ENCODE data around the gene RLN3. TPM values are rescaled to one million over a fixed set of nuclear protein-coding genes. Genes with fewer than 3 reads are reported as not detected.

Gene RLN3
- total and polyA plus RNA-seq, 4 donors = not detected

DNA sequence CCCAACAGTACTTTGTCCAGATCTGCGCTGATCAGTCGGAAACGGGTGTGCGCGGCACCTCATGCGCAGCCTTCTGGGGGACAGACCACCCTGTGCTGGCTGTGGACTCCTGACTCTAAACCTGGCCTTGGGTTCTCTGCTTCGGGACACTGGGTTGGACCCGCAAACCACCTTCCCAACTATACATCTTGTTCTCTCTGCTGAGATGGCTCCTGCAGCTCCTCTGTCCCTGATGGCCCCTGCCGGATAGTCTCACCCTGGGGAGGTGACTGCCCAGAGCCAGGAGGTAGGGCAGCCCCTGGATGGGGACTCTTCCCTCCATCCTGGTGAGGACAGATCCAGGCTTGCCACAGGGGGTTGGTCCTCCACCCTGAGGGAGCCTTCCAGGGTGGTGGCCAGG lies 45.2 kb upstream of the RLN3 start:
- H3K4me1 ChIP-seq (ENCODE audit: control insufficient read depth in 4 of 4, insufficient read depth in 4 of 4, low read length in 3 of 4) = peaks cover 0 to 6% (median 3%) of the 10 kb centered on the region in 4 donors
- H3K4me3 ChIP-seq (ENCODE audit: low read depth in 1 of 3, low read length in 3 of 3) = no peak overlapping the region
- TF ChIP-seq HNF4A (conservative IDR thresholded peaks at IDR 0.05) = no peak
- no peak for TF ChIP-seq GABPA (IDR thresholded peaks at IDR 0.05 in 1 of 2, conservative IDR thresholded peaks at IDR 0.05 in 1 of 2)
- TF ChIP-seq, protein P1, sequence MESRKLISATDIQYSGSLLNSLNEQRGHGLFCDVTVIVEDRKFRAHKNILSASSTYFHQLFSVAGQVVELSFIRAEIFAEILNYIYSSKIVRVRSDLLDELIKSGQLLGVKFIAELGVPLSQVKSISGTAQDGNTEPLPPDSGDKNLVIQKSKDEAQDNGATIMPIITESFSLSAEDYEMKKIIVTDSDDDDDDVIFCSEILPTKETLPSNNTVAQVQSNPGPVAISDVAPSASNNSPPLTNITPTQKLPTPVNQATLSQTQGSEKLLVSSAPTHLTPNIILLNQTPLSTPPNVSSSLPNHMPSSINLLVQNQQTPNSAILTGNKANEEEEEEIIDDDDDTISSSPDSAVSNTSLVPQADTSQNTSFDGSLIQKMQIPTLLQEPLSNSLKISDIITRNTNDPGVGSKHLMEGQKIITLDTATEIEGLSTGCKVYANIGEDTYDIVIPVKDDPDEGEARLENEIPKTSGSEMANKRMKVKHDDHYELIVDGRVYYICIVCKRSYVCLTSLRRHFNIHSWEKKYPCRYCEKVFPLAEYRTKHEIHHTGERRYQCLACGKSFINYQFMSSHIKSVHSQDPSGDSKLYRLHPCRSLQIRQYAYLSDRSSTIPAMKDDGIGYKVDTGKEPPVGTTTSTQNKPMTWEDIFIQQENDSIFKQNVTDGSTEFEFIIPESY (IDR thresholded peaks at IDR 0.05) = no peak
- no peak for TF ChIP-seq YY1 (IDR thresholded peaks at IDR 0.05)
- TF ChIP-seq, protein P2, sequence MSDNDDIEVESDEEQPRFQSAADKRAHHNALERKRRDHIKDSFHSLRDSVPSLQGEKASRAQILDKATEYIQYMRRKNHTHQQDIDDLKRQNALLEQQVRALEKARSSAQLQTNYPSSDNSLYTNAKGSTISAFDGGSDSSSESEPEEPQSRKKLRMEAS (IDR thresholded peaks at IDR 0.05) = no peak
- no peak for TF ChIP-seq TAF1 (conservative IDR thresholded peaks at IDR 0.05)
- no peak for TF ChIP-seq RAD21 (IDR thresholded peaks at IDR 0.05)
- no peak for TF ChIP-seq NR2F2 (IDR thresholded peaks at IDR 0.05)
- no peak for TF ChIP-seq RXRA (IDR thresholded peaks at IDR 0.05)
- no peak for TF ChIP-seq JUND (IDR thresholded peaks at IDR 0.05)
- TF ChIP-seq SP1 (IDR thresholded peaks at IDR 0.05) = no peak
- TF ChIP-seq FOXA1 (IDR thresholded peaks at IDR 0.05) = no peak
- TF ChIP-seq HNF4G (IDR thresholded peaks at IDR 0.05) = no peak
- no peaks in the 10 kb centered on the region for H3K27me3 ChIP-seq (ENCODE audit: control insufficient read depth in 4 of 4, insufficient read depth in 4 of 4, low read length in 3 of 4)
- H3K9me3 ChIP-seq (ENCODE audit: control insufficient read depth in 4 of 4, low read length in 3 of 4) = no peaks in the 10 kb centered on the region
- DNase-seq (ENCODE audit: low spot score) = no peak
- H3K27ac ChIP-seq (ENCODE audit: low read depth in 1 of 2, low read length in 2 of 2) = no peak overlapping the region
- WGBS = 98% methylated on average over 9 of the region's 9 CpGs
- peaks cover 0 to 29% (median 6%) of the 10 kb centered on the region in 4 donors for H3K36me3 ChIP-seq (ENCODE audit: control insufficient read depth in 4 of 4, insufficient read depth in 3 of 4, low read depth in 1 of 4, low read length in 3 of 4)
- no peak overlapping the region for H3K9ac ChIP-seq (ENCODE audit: low read depth in 1 of 2, low read length in 2 of 2)

DNA sequence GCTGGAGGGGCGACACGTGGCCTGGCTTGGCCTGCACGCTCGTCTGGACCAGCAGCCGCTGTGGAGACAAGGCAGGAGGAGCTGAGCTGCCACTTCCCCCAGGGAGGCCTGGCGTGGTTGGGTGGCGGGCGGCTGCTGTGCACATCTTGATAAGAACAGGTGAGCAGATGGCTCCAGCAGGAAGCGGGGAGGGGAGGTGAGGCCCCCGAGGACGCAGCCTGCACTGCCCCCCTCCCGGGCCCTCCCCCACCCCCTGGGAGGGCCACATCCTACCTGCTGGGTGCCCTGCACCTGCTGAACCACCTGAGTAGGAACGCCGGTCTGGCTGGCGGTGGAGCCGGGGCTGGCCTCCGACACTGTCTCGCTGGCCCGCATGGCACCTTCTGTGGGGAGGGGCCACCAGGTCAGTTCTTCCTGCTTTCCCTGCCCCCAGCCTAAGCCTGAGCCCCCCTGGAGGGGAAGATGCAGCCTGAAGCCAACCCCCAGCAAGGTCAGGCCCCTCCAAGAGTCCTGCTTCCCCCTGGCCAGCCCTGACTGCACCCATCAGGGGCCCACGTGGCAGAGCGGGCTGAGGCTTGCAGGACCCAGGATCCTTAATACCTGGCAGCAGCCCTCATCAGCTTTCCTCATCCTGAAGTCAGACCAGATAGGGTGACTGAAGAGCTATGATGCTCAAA lies 44.6 kb upstream of the RLN3 start:
- 91% methylated on average over 21 of the region's 21 CpGs for WGBS
- H3K27ac ChIP-seq (ENCODE audit: low read depth in 1 of 2, low read length in 2 of 2) = no peak overlapping the region
- H3K4me1 ChIP-seq (ENCODE audit: control insufficient read depth in 4 of 4, insufficient read depth in 4 of 4, low read length in 3 of 4) = peaks cover 0 to 6% (median 3%) of the 10 kb centered on the region in 4 donors

More for the DNA sequence above, 44.6 kb upstream of the RLN3 start:
- TF ChIP-seq SP1 (IDR thresholded peaks at IDR 0.05) (no peak), HNF4A (conservative IDR thresholded peaks at IDR 0.05) (no peak)
- TF ChIP-seq, protein P3, sequence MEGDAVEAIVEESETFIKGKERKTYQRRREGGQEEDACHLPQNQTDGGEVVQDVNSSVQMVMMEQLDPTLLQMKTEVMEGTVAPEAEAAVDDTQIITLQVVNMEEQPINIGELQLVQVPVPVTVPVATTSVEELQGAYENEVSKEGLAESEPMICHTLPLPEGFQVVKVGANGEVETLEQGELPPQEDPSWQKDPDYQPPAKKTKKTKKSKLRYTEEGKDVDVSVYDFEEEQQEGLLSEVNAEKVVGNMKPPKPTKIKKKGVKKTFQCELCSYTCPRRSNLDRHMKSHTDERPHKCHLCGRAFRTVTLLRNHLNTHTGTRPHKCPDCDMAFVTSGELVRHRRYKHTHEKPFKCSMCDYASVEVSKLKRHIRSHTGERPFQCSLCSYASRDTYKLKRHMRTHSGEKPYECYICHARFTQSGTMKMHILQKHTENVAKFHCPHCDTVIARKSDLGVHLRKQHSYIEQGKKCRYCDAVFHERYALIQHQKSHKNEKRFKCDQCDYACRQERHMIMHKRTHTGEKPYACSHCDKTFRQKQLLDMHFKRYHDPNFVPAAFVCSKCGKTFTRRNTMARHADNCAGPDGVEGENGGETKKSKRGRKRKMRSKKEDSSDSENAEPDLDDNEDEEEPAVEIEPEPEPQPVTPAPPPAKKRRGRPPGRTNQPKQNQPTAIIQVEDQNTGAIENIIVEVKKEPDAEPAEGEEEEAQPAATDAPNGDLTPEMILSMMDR (IDR thresholded peaks at IDR 0.05; ENCODE audit: low read depth, low read length, missing input control) = no peak
- no peak for DNase-seq (ENCODE audit: low spot score)
- no peak overlapping the region for H3K4me3 ChIP-seq (ENCODE audit: low read depth in 1 of 3, low read length in 3 of 3)
- H3K27me3 ChIP-seq (ENCODE audit: control insufficient read depth in 4 of 4, insufficient read depth in 4 of 4, low read length in 3 of 4) = no peaks in the 10 kb centered on the region
- peaks cover 0 to 25% (median 6%) of the 10 kb centered on the region in 4 donors for H3K36me3 ChIP-seq (ENCODE audit: control insufficient read depth in 4 of 4, insufficient read depth in 3 of 4, low read depth in 1 of 4, low read length in 3 of 4)
- no peaks in the 10 kb centered on the region for H3K9me3 ChIP-seq (ENCODE audit: control insufficient read depth in 4 of 4, low read length in 3 of 4)
- no peak overlapping the region for H3K9ac ChIP-seq (ENCODE audit: low read depth in 1 of 2, low read length in 2 of 2)

Measured in liver (tissue), 9 donors.